ENCODE results near the gene C1QTNF3. TPM values are rescaled to one million over a fixed set of nuclear protein-coding genes. Genes with fewer than 3 reads are reported as not detected.

Gene C1QTNF3
- total and polyA plus RNA-seq, 2 donors: 5.0 to 25.1 TPM

DNA sequence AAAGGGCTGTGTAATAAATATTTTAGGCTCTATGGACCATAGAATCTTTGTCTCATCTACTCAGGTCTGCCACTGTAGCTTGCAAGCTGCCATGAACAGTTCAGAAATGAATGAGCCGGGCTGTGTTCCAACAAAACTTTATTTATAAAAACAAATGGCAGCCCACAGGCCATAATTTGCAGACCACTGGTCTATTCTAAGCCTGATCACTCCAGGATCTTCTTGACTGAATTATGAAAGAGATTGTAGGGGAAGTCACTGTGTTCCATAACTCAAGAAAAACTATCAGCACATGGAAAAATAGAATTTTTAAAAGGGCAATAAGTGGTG is 11.4 kb upstream of the C1QTNF3 start:
- Histone ChIP-seq H3K4me1 (ENCODE audit: control insufficient read depth in 2 of 2, insufficient read depth in 2 of 2, low read length in 2 of 2) (no peaks in the 10 kb centered on the region), H3K27ac (ENCODE audit: low read depth in 1 of 2, low read length in 1 of 2) (no peak overlapping the region), H3K4me3 (ENCODE audit: low read length in 2 of 2) (no peak overlapping the region), H3K36me3 (ENCODE audit: control insufficient read depth in 2 of 2, insufficient read depth in 2 of 2, low read length in 1 of 2) (peaks cover 5 to 18% of the 10 kb centered on the region in 2 donors), H3K9me3 (ENCODE audit: control insufficient read depth in 2 of 2, insufficient read depth in 1 of 2, low read length in 1 of 2) (no peaks in the 10 kb centered on the region), H3K27me3 (ENCODE audit: control insufficient read depth in 2 of 2, insufficient read depth in 1 of 2, low read length in 1 of 2) (no peaks in the 10 kb centered on the region)
- 98% methylated on average over 1 of the region's 1 CpG for WGBS
- no peak for DNase-seq (ENCODE audit: low read depth in 6 of 9, low spot score in 9 of 9)

GRCh38 chr5:34053571-34054399 is 10.8 kb upstream of the C1QTNF3 start:
- WGBS: 98% methylated on average over 5 of the region's 5 CpGs
- no peak for DNase-seq (ENCODE audit: low read depth in 6 of 9, low spot score in 9 of 9)
- Histone ChIP-seq H3K27ac (ENCODE audit: low read depth in 1 of 2, low read length in 1 of 2) (no peak overlapping the region), H3K9me3 (ENCODE audit: control insufficient read depth in 2 of 2, insufficient read depth in 1 of 2, low read length in 1 of 2) (no peaks in the 10 kb centered on the region), H3K36me3 (ENCODE audit: control insufficient read depth in 2 of 2, insufficient read depth in 2 of 2, low read length in 1 of 2) (peaks cover 5 to 18% of the 10 kb centered on the region in 2 donors), H3K27me3 (ENCODE audit: control insufficient read depth in 2 of 2, insufficient read depth in 1 of 2, low read length in 1 of 2) (no peaks in the 10 kb centered on the region), H3K4me1 (ENCODE audit: control insufficient read depth in 2 of 2, insufficient read depth in 2 of 2, low read length in 2 of 2) (no peaks in the 10 kb centered on the region), H3K4me3 (ENCODE audit: low read length in 2 of 2) (no peak overlapping the region)

DNA sequence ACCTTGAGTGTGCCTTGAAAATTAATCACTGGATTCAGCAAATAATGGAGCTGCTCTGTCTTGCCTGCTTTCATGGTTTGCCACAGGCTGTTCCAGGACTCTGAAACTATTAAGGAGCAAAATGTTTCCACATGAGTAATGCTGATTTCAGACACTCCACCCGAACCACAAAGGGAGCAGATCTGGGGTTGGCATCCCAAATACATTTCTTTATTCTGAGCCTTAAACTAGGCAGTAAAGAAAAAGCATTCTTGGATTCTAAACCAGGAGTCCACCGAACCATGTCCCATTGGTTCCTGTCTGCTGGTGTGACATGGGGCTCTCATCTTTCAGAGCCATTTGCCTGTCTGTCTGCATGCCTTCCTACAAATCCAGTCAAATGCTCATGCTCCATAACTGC is 10.1 kb upstream of the C1QTNF3 start:
- over 99% methylated on average over 2 of the region's 2 CpGs for WGBS

DNA sequence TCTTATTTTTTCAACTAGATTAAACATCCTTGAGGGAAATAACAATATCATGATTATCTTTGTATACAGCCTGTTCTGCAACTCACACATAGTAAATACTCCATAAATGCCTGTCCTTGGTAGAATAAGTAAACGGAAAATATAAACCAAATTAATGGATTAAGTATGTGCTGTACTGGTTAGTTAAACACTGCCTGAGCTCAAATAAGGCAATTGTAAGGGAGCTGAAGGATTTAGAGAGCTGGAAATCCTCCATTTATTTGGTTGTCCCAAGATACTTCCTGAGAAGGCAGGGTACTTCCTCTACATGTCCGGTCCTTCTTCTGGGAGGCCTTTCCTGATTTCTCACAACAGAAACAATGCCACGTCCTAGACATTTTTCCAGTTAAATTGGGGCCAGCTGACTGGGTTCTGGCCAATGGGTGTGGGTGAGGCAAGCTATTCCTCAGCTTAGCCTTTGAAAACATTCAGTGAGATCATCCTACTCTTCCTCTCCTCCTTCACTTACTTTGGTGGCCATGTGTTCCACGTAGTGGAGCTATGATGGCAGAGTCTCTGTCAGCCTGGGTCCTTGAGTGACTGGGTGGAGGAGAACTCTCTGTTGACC is 8.5 kb upstream of the C1QTNF3 start:
- WGBS: 97% methylated on average over 4 of the region's 4 CpGs
- no peak for DNase-seq (ENCODE audit: low read depth in 6 of 9, low spot score in 9 of 9)
- H3K27ac ChIP-seq (ENCODE audit: low read depth in 1 of 2, low read length in 1 of 2): no peak overlapping the region
- H3K4me1 ChIP-seq (ENCODE audit: control insufficient read depth in 2 of 2, insufficient read depth in 2 of 2, low read length in 2 of 2): no peaks in the 10 kb centered on the region
- no peaks in the 10 kb centered on the region for H3K27me3 ChIP-seq (ENCODE audit: control insufficient read depth in 2 of 2, insufficient read depth in 1 of 2, low read length in 1 of 2)
- H3K36me3 ChIP-seq (ENCODE audit: control insufficient read depth in 2 of 2, insufficient read depth in 2 of 2, low read length in 1 of 2): peaks cover 5 to 11% of the 10 kb centered on the region in 2 donors
- H3K9me3 ChIP-seq (ENCODE audit: control insufficient read depth in 2 of 2, insufficient read depth in 1 of 2, low read length in 1 of 2): no peaks in the 10 kb centered on the region
- no peak overlapping the region for H3K4me3 ChIP-seq (ENCODE audit: low read length in 2 of 2)

More for the DNA sequence above, 10.1 kb upstream of the C1QTNF3 start:
- DNase-seq (ENCODE audit: low read depth in 6 of 9, low spot score in 9 of 9): no peak
- Histone ChIP-seq H3K27me3 (ENCODE audit: control insufficient read depth in 2 of 2, insufficient read depth in 1 of 2, low read length in 1 of 2) (no peaks in the 10 kb centered on the region), H3K9me3 (ENCODE audit: control insufficient read depth in 2 of 2, insufficient read depth in 1 of 2, low read length in 1 of 2) (no peaks in the 10 kb centered on the region), H3K27ac (ENCODE audit: low read depth in 1 of 2, low read length in 1 of 2) (no peak overlapping the region), H3K36me3 (ENCODE audit: control insufficient read depth in 2 of 2, insufficient read depth in 2 of 2, low read length in 1 of 2) (peaks cover 5 to 15% of the 10 kb centered on the region in 2 donors), H3K4me3 (ENCODE audit: low read length in 2 of 2) (no peak overlapping the region), H3K4me1 (ENCODE audit: control insufficient read depth in 2 of 2, insufficient read depth in 2 of 2, low read length in 2 of 2) (no peaks in the 10 kb centered on the region)

GRCh38 chr5:34047774-34048572 is 5.0 kb upstream of the C1QTNF3 start:
- H3K27ac ChIP-seq (ENCODE audit: low read depth in 1 of 2, low read length in 1 of 2): no peak overlapping the region
- H3K27me3 ChIP-seq (ENCODE audit: control insufficient read depth in 2 of 2, insufficient read depth in 1 of 2, low read length in 1 of 2): no peaks in the 10 kb centered on the region
- DNase-seq (ENCODE audit: low read depth in 6 of 9, low spot score in 9 of 9): no peak
- peaks cover 0 to 10% of the 10 kb centered on the region in 2 donors for H3K4me1 ChIP-seq (ENCODE audit: control insufficient read depth in 2 of 2, insufficient read depth in 2 of 2, low read length in 2 of 2)
- no peak overlapping the region for H3K4me3 ChIP-seq (ENCODE audit: low read length in 2 of 2)
- H3K9me3 ChIP-seq (ENCODE audit: control insufficient read depth in 2 of 2, insufficient read depth in 1 of 2, low read length in 1 of 2): no peaks in the 10 kb centered on the region
- peaks cover 5 to 11% of the 10 kb centered on the region in 2 donors for H3K36me3 ChIP-seq (ENCODE audit: control insufficient read depth in 2 of 2, insufficient read depth in 2 of 2, low read length in 1 of 2)

DNA sequence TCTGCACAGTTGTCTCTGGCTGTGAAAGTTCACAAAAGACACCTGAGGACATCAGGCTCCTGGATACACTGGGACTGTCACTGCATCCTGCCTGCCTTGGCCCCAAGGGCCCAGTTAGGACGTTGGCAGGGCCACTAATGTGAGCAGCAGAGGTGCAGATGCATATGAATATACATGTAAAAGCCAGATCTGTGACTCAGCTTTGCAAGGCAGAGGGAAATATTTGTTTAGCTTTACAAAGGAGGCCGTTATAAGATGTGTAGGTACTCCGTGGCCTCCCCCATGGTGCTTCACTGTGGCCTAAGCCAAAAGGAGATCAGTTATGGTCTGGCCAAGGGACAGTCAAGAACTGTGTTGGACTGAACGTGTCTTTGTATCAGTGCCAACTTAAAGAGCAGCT is 4.1 kb upstream of the C1QTNF3 start:
- Histone ChIP-seq H3K9me3 (ENCODE audit: control insufficient read depth in 2 of 2, insufficient read depth in 1 of 2, low read length in 1 of 2) (no peaks in the 10 kb centered on the region), H3K36me3 (ENCODE audit: control insufficient read depth in 2 of 2, insufficient read depth in 2 of 2, low read length in 1 of 2) (peaks cover 5 to 11% of the 10 kb centered on the region in 2 donors), H3K4me1 (ENCODE audit: control insufficient read depth in 2 of 2, insufficient read depth in 2 of 2, low read length in 2 of 2) (peaks cover 0 to 12% of the 10 kb centered on the region in 2 donors), H3K4me3 (ENCODE audit: low read length in 2 of 2) (no peak overlapping the region), H3K27me3 (ENCODE audit: control insufficient read depth in 2 of 2, insufficient read depth in 1 of 2, low read length in 1 of 2) (no peaks in the 10 kb centered on the region), H3K27ac (ENCODE audit: low read depth in 1 of 2, low read length in 1 of 2) (no peak overlapping the region)
- no peak for DNase-seq (ENCODE audit: low read depth in 6 of 9, low spot score in 9 of 9)
- 97% methylated on average over 4 of the region's 4 CpGs for WGBS

DNA sequence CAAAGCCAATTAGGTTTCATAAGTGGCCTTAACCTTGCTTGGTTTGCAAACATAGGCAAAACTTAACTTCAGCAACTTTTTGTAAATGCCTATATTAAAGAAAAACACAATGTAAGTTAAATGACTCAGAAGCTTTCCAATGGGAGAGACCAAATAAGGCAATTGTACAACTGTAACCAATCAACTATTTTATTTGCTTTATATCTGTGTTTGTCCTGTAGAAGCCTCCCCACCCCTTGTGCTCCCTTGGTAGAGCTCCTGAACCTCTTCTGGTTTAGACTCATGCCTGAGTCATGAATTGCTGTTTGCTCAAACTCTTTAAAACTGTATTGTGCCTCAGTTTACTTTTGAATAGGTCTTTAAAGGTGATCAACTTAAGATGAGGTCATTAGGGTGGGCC is 3.0 kb upstream of the C1QTNF3 start:
- no peak overlapping the region for H3K27ac ChIP-seq (ENCODE audit: low read depth in 1 of 2, low read length in 1 of 2)
- no peak for DNase-seq (ENCODE audit: low read depth in 6 of 9, low spot score in 9 of 9)
- H3K4me1 ChIP-seq (ENCODE audit: control insufficient read depth in 2 of 2, insufficient read depth in 2 of 2, low read length in 2 of 2): peaks cover 0 to 12% of the 10 kb centered on the region in 2 donors

GRCh38 chr5:34045023-34045422 is 2.0 kb upstream of the C1QTNF3 start:
- Histone ChIP-seq H3K36me3 (ENCODE audit: control insufficient read depth in 2 of 2, insufficient read depth in 2 of 2, low read length in 1 of 2) (peaks cover 0 to under 1% of the 10 kb centered on the region in 2 donors), H3K27me3 (ENCODE audit: control insufficient read depth in 2 of 2, insufficient read depth in 1 of 2, low read length in 1 of 2) (no peaks in the 10 kb centered on the region), H3K27ac (ENCODE audit: low read depth in 1 of 2, low read length in 1 of 2) (no peak overlapping the region), H3K9me3 (ENCODE audit: control insufficient read depth in 2 of 2, insufficient read depth in 1 of 2, low read length in 1 of 2) (no peaks in the 10 kb centered on the region), H3K4me1 (ENCODE audit: control insufficient read depth in 2 of 2, insufficient read depth in 2 of 2, low read length in 2 of 2) (peaks cover 0 to 12% of the 10 kb centered on the region in 2 donors), H3K4me3 (ENCODE audit: low read length in 2 of 2) (no peak overlapping the region)
- DNase-seq (ENCODE audit: low read depth in 6 of 9, low spot score in 9 of 9): peak in 1 of 9 donors; percentile 30
- WGBS: 98% methylated on average over 3 of the region's 3 CpGs

More for the DNA sequence above, 3.0 kb upstream of the C1QTNF3 start:
- Histone ChIP-seq H3K27me3 (ENCODE audit: control insufficient read depth in 2 of 2, insufficient read depth in 1 of 2, low read length in 1 of 2) (no peaks in the 10 kb centered on the region), H3K4me3 (ENCODE audit: low read length in 2 of 2) (no peak overlapping the region), H3K9me3 (ENCODE audit: control insufficient read depth in 2 of 2, insufficient read depth in 1 of 2, low read length in 1 of 2) (no peaks in the 10 kb centered on the region), H3K36me3 (ENCODE audit: control insufficient read depth in 2 of 2, insufficient read depth in 2 of 2, low read length in 1 of 2) (peaks cover 0 to 3% of the 10 kb centered on the region in 2 donors)

DNA sequence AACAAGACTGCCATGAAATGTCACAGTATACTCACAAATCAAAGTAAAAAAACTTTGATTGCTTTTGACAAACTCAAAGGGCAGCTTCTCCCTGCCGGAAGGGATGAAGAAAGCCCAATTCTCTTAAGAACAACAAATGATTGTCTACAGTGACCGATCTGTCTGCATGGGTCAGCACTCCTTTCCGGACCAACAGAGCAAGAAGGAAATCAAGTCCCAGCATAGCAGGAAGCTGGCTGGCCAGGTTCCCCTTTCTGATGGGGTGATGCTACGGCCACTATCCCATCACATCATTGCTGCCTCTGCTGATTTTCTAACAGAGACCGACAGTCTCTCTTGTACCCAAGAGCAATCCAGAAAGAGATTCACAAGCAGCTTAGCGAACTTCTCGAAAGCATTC is 692 bp downstream of the C1QTNF3 start:
- Histone ChIP-seq H3K4me1 (ENCODE audit: control insufficient read depth in 2 of 2, insufficient read depth in 2 of 2, low read length in 2 of 2) (peaks cover 0 to 12% of the 10 kb centered on the region in 2 donors), H3K36me3 (ENCODE audit: control insufficient read depth in 2 of 2, insufficient read depth in 2 of 2, low read length in 1 of 2) (no peaks in the 10 kb centered on the region), H3K9me3 (ENCODE audit: control insufficient read depth in 2 of 2, insufficient read depth in 1 of 2, low read length in 1 of 2) (no peaks in the 10 kb centered on the region), H3K27me3 (ENCODE audit: control insufficient read depth in 2 of 2, insufficient read depth in 1 of 2, low read length in 1 of 2) (no peaks in the 10 kb centered on the region), H3K4me3 (ENCODE audit: low read length in 2 of 2) (no peak overlapping the region), H3K27ac (ENCODE audit: low read depth in 1 of 2, low read length in 1 of 2) (no peak overlapping the region)
- DNase-seq (ENCODE audit: low read depth in 6 of 9, low spot score in 9 of 9): no peak
- 82% methylated on average over 7 of the region's 7 CpGs for WGBS
